ENCODE results near the gene BANP. TPM values are rescaled to one million over a fixed set of nuclear protein-coding genes. Genes with fewer than 3 reads are reported as not detected.

BANP gene
- total RNA-seq, 1 experiment from 2014 or later = 49.6 TPM

- no peak for TF ChIP-seq CTCF (IDR thresholded peaks at IDR 0.05; ENCODE audit: unreplicated experiment)
- no peak overlapping the region for H3K27ac Mint-ChIP-seq (ENCODE audit: unreplicated experiment)
- H3K36me3 Mint-ChIP-seq (ENCODE audit: insufficient read depth, unreplicated experiment) = peaks cover 14% of the 10 kb centered on the region
- no TSS peak for BruUV-seq (replicated peaks)
- intact Hi-C loops (cut with micrococcal nuclease; ENCODE audit: unreplicated experiment) = no loop called here
- H3K4me1 Mint-ChIP-seq (ENCODE audit: low read depth, unreplicated experiment) = no peaks in the 10 kb centered on the region
- CTCF ChIA-PET = interaction anchor here (0.6 kb wide), 1 partner anchor 451 kb away, joined by 6 read pairs; no protein-coding TSS in a partner anchor
- no peak for DNase-seq
- H3K27me3 Mint-ChIP-seq (ENCODE audit: unreplicated experiment) = no peaks in the 10 kb centered on the region
- H3K9me3 Mint-ChIP-seq (ENCODE audit: low read depth, unreplicated experiment) = no peaks in the 10 kb centered on the region
- H3K4me3 Mint-ChIP-seq (ENCODE audit: low read depth, unreplicated experiment) = no peak overlapping the region
Measured at GRCh38 chr16:88066234-88066633, 115.0 kb downstream of the BANP start.

DNA sequence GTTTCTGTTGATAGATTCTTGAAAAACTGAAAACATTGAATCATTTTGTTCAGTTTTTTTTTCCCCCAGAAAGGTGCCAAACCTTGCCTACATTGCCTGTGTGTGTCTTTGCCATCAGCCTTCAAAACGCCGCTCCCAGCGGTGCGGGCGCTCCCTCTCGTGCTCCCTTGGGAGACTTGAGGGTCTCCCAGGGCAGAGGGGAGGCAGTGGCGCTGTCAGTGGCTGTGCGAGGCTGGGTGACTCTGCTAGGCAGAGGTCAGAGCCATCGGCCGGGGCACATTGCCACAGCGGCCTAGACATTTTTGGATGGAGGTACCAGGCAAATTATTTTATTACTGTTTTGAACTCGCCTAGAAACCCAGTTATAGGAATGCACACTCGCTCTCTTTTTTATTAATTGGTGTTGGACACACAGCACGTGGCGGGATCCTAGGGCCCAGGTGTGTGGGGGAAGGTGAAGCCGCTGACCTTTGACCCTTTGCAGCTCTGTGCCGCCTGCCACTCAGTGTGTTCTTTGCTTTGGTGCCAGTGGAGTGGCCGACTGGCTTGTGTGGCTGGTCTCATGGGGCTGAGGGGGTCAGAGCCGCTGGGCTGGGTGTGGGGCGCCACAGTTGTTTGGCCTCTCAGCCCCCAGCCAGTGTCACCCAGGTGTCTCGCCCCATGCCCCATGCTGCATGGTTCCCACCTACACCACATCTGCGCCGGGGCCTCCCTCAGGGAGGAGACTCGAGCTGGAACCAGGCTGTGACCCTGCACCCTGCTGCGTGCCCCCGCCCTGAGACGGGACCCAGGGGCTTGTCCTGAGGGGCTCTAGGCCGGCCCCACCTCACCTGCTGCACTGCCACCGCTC is 115.7 kb downstream of the BANP start:
- no TSS peak for BruUV-seq (replicated peaks)
- H3K4me3 Mint-ChIP-seq (ENCODE audit: low read depth, unreplicated experiment) = no peak overlapping the region
- CTCF ChIA-PET = interaction anchor here (0.6 kb wide), 1 partner anchor 450 kb away, joined by 6 read pairs; no protein-coding TSS in a partner anchor
- no peaks in the 10 kb centered on the region for H3K27me3 Mint-ChIP-seq (ENCODE audit: unreplicated experiment)
- H3K9me3 Mint-ChIP-seq (ENCODE audit: low read depth, unreplicated experiment) = no peaks in the 10 kb centered on the region
- peaks cover 14% of the 10 kb centered on the region for H3K36me3 Mint-ChIP-seq (ENCODE audit: insufficient read depth, unreplicated experiment)
- no peak for DNase-seq
- H3K4me1 Mint-ChIP-seq (ENCODE audit: low read depth, unreplicated experiment) = no peaks in the 10 kb centered on the region
- intact Hi-C loops (cut with micrococcal nuclease; ENCODE audit: unreplicated experiment) = no loop called here
- no peak overlapping the region for H3K27ac Mint-ChIP-seq (ENCODE audit: unreplicated experiment)
- no peak for TF ChIP-seq CTCF (IDR thresholded peaks at IDR 0.05; ENCODE audit: unreplicated experiment)

DNA sequence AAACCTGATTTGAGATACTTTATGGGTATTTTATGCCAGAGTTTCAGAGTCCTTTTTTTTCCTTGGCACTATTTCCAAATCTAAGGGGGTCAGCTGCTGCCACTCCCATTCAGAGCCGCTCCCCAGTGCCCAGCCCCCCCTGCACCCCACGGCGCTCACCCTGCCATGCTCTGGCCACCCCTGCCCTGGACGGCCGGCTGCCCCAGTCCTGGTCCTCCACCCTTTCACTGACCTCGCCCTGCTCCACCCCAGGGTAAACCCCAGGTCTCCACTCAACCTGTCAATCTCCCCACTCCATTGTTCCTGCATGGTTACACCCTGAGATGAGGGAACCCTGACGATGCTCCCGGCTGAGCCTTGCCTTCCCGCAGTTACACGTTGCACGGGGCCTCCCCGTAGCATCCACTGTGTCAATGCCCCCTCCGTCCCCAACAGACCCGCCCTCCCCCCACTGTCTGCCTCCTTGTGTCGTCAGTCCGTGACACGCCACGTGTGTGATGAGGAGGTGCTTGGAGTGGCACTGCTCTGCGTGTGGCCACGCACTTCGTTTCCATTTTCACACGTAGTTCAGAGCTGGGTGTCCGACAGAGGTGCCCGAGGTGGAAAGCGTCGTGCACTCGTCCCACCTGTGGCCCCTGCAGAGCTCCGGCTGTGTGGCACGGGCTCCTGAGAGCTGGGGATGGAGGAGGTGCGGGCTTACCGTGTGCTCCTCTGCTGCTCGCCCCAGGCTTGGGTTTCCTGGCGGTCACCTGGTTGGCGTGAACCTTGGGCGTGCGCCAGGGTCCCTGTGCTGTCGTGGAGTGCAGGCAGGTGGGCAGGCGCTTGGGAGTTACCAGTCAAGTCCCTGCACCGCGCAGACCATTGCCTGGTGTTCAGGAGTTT is 116.5 kb downstream of the BANP start:
- Mint-ChIP-seq H3K36me3 (ENCODE audit: insufficient read depth, unreplicated experiment) (peaks cover 14% of the 10 kb centered on the region), H3K9me3 (ENCODE audit: low read depth, unreplicated experiment) (no peaks in the 10 kb centered on the region), H3K27ac (ENCODE audit: unreplicated experiment) (no peak overlapping the region), H3K27me3 (ENCODE audit: unreplicated experiment) (no peaks in the 10 kb centered on the region), H3K4me3 (ENCODE audit: low read depth, unreplicated experiment) (no peak overlapping the region), H3K4me1 (ENCODE audit: low read depth, unreplicated experiment) (no peaks in the 10 kb centered on the region)
- no TSS peak for BruUV-seq (replicated peaks)
- CTCF ChIA-PET = no interaction called here
- intact Hi-C loops (cut with micrococcal nuclease; ENCODE audit: unreplicated experiment) = no loop called here
- no peak for DNase-seq
- TF ChIP-seq CTCF (IDR thresholded peaks at IDR 0.05; ENCODE audit: unreplicated experiment) = no peak

- DNase-seq = no peak
- no peak overlapping the region for H3K27ac Mint-ChIP-seq (ENCODE audit: unreplicated experiment)
Measured at GRCh38 chr16:88068476-88069396, 117.5 kb downstream of the BANP start.

More at GRCh38 chr16:88068476-88069396, 117.5 kb downstream of the BANP start:
- Mint-ChIP-seq H3K36me3 (ENCODE audit: insufficient read depth, unreplicated experiment) (peaks cover 12% of the 10 kb centered on the region), H3K4me3 (ENCODE audit: low read depth, unreplicated experiment) (no peak overlapping the region), H3K9me3 (ENCODE audit: low read depth, unreplicated experiment) (no peaks in the 10 kb centered on the region), H3K27me3 (ENCODE audit: unreplicated experiment) (no peaks in the 10 kb centered on the region), H3K4me1 (ENCODE audit: low read depth, unreplicated experiment) (no peaks in the 10 kb centered on the region)
- BruUV-seq (replicated peaks) = no TSS peak
- no peak for TF ChIP-seq CTCF (IDR thresholded peaks at IDR 0.05; ENCODE audit: unreplicated experiment)
- intact Hi-C loops (cut with micrococcal nuclease; ENCODE audit: unreplicated experiment) = no loop called here
- CTCF ChIA-PET = no interaction called here

Measured in Calu3 (cell line).